ENCODE results near the gene NABP2. TPM values are rescaled to one million over a fixed set of nuclear protein-coding genes. Genes with fewer than 3 reads are reported as not detected.

NABP2 gene
- total RNA-seq, 1 donor from 2014 or later: 36.6 TPM

DNA sequence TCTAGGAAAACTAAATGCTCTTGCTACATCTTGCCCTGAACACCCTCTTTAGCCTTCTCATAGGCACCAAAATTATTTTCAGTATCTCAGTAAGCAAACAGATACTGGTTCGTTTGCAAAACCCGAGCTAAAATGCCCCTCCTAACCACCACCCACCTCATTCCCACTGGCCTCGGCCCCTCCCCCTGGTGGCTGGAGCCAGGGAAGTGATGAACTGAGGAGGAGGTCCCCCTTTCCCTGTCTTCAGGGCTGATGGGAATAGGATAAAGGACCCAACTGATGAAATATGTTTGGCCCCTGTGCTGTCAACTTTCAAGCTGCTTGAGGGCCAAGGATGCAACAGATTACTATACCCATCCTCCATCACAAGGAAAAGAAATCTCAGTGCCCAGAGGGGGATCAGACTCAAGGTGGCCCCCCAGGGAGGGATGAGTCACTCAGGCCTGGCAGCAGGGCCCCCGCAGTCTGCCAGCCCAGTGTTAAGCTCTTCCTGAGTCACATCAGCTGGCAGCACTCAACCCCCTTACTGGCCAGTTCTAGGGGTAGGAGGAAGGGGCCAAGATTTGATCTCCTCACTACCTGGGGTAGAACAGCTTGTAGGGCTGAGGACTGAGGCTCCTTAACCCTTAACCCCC is 32.3 kb downstream of the NABP2 start:
- Mint-ChIP-seq H3K27me3 (ENCODE audit: low read depth) (no peaks in the 10 kb centered on the region), H3K4me1 (ENCODE audit: low read depth) (peaks cover 23% of the 10 kb centered on the region), H3K9me3 (ENCODE audit: low read depth) (no peaks in the 10 kb centered on the region), H3K36me3 (ENCODE audit: low read depth) (peaks cover 36% of the 10 kb centered on the region), H3K27ac (ENCODE audit: unreplicated experiment) (peak overlapping the region; percentile 82), H3K4me3 (ENCODE audit: unreplicated experiment) (peak overlapping the region; percentile 92)
- TF ChIP-seq, protein P1, sequence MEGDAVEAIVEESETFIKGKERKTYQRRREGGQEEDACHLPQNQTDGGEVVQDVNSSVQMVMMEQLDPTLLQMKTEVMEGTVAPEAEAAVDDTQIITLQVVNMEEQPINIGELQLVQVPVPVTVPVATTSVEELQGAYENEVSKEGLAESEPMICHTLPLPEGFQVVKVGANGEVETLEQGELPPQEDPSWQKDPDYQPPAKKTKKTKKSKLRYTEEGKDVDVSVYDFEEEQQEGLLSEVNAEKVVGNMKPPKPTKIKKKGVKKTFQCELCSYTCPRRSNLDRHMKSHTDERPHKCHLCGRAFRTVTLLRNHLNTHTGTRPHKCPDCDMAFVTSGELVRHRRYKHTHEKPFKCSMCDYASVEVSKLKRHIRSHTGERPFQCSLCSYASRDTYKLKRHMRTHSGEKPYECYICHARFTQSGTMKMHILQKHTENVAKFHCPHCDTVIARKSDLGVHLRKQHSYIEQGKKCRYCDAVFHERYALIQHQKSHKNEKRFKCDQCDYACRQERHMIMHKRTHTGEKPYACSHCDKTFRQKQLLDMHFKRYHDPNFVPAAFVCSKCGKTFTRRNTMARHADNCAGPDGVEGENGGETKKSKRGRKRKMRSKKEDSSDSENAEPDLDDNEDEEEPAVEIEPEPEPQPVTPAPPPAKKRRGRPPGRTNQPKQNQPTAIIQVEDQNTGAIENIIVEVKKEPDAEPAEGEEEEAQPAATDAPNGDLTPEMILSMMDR (IDR thresholded peaks at IDR 0.05): peak; percentile 30
- DNase-seq (ENCODE audit: low spot score): peak; percentile 54

DNA sequence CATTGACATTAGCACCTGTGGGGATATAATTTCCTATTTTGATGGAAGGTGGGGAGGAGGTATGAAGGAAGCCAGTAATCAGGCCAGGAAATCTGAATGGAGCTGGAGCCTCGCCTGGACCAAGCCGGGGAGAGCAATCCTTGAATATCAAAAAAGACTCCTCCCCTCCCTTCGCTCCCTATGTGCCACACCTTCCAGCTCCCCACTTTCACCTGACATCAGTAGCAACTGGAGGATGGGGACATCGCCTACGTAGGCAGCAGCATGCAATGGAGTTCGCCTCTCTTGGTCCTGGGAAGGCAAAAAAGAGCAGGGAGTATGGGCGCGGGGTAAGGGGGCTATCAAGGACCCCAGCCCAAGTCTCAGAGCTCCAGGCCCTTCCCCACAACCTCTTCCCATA is 32.9 kb downstream of the NABP2 start:
- Mint-ChIP-seq H3K4me1 (ENCODE audit: low read depth) (peaks cover 30% of the 10 kb centered on the region), H3K27ac (ENCODE audit: unreplicated experiment) (peak overlapping the region; percentile 82), H3K4me3 (ENCODE audit: unreplicated experiment) (peak overlapping the region; percentile 92), H3K27me3 (ENCODE audit: low read depth) (no peaks in the 10 kb centered on the region), H3K9me3 (ENCODE audit: low read depth) (no peaks in the 10 kb centered on the region), H3K36me3 (ENCODE audit: low read depth) (peaks cover 30% of the 10 kb centered on the region)
- TF ChIP-seq, protein P1 (IDR thresholded peaks at IDR 0.05): no peak
- peak; percentile 36 for DNase-seq (ENCODE audit: low spot score)

DNA sequence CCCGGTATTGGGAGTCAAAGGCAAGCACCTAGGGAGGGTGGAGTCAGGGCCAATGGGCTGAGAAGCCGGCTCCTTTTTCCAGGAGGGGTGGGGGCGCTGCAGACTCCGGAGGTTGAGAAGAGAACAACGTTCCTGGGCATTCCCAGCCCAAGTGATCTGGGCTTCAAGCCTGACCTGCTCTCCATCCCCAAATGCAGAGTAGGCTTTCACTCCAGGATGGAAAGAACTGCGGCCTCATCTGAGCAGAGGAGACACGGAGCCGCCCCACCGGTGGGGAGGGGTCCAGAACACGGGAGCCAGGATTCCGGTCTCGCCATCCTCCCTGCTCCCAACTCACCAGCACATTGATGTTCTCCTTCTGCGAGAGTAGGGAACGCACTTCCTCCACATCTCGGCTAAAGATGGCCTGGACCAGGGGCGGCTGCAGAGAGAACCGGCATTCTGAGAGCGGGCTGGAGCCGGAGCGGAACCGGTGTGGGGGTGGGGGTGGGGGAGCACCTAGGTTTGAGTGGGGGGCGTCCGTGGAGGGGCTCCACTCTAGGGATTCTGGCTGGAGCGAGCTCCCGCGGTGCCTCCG is 33.4 kb downstream of the NABP2 start:
- peak overlapping the region; percentile 92 for H3K4me3 Mint-ChIP-seq (ENCODE audit: unreplicated experiment)

DNA sequence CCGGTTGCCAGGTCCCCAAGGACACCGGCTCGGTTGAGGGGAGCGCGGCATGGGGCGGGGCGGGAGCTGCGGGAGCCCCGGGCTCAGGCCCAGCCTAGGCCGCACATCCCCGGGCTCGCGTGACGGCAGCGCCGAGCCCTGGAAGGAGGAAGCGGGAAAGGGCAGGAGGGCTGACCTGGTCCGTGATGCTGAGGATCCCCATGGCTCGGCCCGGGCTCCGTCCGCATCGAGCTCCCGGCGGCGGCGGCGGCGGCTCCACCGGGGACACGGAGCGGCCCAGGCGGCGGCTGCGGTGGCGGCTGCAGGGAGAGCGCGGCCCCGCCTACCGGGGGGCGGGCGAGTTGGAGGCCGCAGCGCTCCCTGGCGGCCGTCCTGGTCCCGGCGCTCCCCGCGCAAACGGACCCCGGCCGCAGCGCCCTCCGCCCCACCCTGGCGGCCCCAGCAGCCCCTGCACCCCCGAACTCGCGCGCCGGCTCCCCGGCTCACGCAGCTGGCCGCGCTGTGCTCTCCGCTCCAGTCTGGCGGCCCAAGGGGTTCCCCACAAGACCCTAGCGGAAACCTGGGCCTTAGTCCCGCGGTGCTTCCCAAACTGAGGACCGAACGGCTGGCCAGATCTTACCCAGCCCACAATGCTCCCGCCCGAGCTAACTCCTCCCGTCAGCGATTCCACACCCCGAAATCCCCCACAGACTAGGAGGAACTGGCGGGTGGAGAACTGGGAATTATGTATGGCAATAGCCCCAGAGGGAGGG is 34.1 kb downstream of the NABP2 start, which contains the start of gene ANKRD52:
Gene ANKRD52, minus strand, starts transcription at position 317 of the 752 bp plus-strand sequence. Its CDS starts 115 bp downstream, at position 202.
- Mint-ChIP-seq H3K4me3 (ENCODE audit: unreplicated experiment) (peak within 1 kb of the TSS; percentile 92), H3K36me3 (ENCODE audit: low read depth) (peaks cover 18% of the 10 kb centered on the region), H3K4me1 (ENCODE audit: low read depth) (peaks cover 31% of the 10 kb centered on the region), H3K9me3 (ENCODE audit: low read depth) (no peaks in the 10 kb centered on the region), H3K27ac (ENCODE audit: unreplicated experiment) (peak within 1 kb of the TSS; percentile 95), H3K27me3 (ENCODE audit: low read depth) (no peaks in the 10 kb centered on the region)
- TF ChIP-seq, protein P1 (IDR thresholded peaks at IDR 0.05): peak; percentile 87
- DNase-seq (ENCODE audit: low spot score): peak; percentile 91

More for the DNA sequence above, 33.4 kb downstream of the NABP2 start:
- TF ChIP-seq, protein P1 (IDR thresholded peaks at IDR 0.05): no peak
- Mint-ChIP-seq H3K27ac (ENCODE audit: unreplicated experiment) (peak overlapping the region; percentile 82), H3K27me3 (ENCODE audit: low read depth) (no peaks in the 10 kb centered on the region), H3K36me3 (ENCODE audit: low read depth) (peaks cover 25% of the 10 kb centered on the region), H3K9me3 (ENCODE audit: low read depth) (no peaks in the 10 kb centered on the region), H3K4me1 (ENCODE audit: low read depth) (peaks cover 31% of the 10 kb centered on the region)
- DNase-seq (ENCODE audit: low spot score): no peak

DNA sequence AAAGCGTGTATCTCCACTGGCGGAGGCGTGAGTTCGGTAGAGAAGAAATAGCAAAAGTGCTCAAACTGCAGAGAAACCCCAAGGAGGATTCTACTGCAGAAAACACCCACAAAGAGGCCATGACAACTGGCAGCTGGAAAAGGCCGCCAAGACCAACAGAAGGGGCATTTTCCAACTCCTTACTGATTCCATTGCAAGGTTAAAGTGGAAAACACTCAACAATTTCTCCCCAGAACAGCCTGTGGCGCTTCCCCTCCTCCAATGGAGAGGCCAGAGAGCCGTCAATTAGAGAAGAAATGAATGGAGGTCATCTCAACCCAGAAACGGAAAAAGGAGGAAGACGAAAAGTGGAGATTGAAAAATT is 34.7 kb downstream of the NABP2 start:
- Mint-ChIP-seq H3K9me3 (ENCODE audit: low read depth) (no peaks in the 10 kb centered on the region), H3K36me3 (ENCODE audit: low read depth) (peaks cover 14% of the 10 kb centered on the region), H3K4me3 (ENCODE audit: unreplicated experiment) (peak overlapping the region; percentile 83), H3K27me3 (ENCODE audit: low read depth) (no peaks in the 10 kb centered on the region), H3K27ac (ENCODE audit: unreplicated experiment) (peak overlapping the region; percentile 95), H3K4me1 (ENCODE audit: low read depth) (peaks cover 31% of the 10 kb centered on the region)
- DNase-seq (ENCODE audit: low spot score): no peak
- TF ChIP-seq, protein P1 (IDR thresholded peaks at IDR 0.05): no peak
